Stimulated activated CD8-positive, alpha-beta memory T cell treated with anti-CD3 and anti-CD28 coated beads, Interleukin-12 subunit alpha, Interleukin-12 subunit beta, amount 100 ng/mL, for 4 hours (primary cell): ENCODE results near the gene GLDC.

Experiments
- DNase-seq: peaks from one replicate; pipeline ENCODE4 v3.0.0-alpha.2; 2020; ENCODE audit warnings: low read depth

GLDC gene

GRCh38 chr9:6620353-6620752 lies 25.2 kb downstream of the GLDC start:
- no peak for DNase-seq

- no peak for DNase-seq
Measured at GRCh38 chr9:6619909-6620308, 25.6 kb downstream of the GLDC start.

- no peak for DNase-seq
Measured at GRCh38 chr9:6616951-6617602, 28.5 kb downstream of the GLDC start.

- DNase-seq: no peak
Measured at GRCh38 chr9:6614489-6614888, 31.0 kb downstream of the GLDC start.

GRCh38 chr9:6611865-6612264 lies 33.7 kb downstream of the GLDC start:
- no peak for DNase-seq

- DNase-seq: no peak
Measured at GRCh38 chr9:6610073-6610472, 35.5 kb downstream of the GLDC start.

GRCh38 chr9:6609497-6610016 lies 36.0 kb downstream of the GLDC start:
- no peak for DNase-seq

GRCh38 chr9:6605202-6605601 lies 40.3 kb downstream of the GLDC start:
- no peak for DNase-seq

GRCh38 chr9:6600426-6600825 lies 45.1 kb downstream of the GLDC start:
- DNase-seq: no peak

GRCh38 chr9:6600006-6600405 lies 45.5 kb downstream of the GLDC start:
- DNase-seq: no peak

GRCh38 chr9:6598249-6598725 lies 47.2 kb downstream of the GLDC start:
- DNase-seq: no peak

GRCh38 chr9:6592791-6593190 lies 52.7 kb downstream of the GLDC start:
- no peak for DNase-seq

- DNase-seq: no peak
Measured at GRCh38 chr9:6592231-6592630, 53.3 kb downstream of the GLDC start.

- DNase-seq: no peak
Measured at GRCh38 chr9:6590772-6591384, 54.7 kb downstream of the GLDC start.

GRCh38 chr9:6590334-6590733 lies 55.2 kb downstream of the GLDC start:
- DNase-seq: no peak

GRCh38 chr9:6584881-6585597 lies 60.5 kb downstream of the GLDC start:
- no peak for DNase-seq

- no peak for DNase-seq
Measured at GRCh38 chr9:6581253-6581652, 64.3 kb downstream of the GLDC start.

- DNase-seq: no peak
Measured at GRCh38 chr9:6579613-6580012, 65.9 kb downstream of the GLDC start.

GRCh38 chr9:6576987-6577386 lies 68.5 kb downstream of the GLDC start:
- no peak for DNase-seq

- DNase-seq: no peak
Measured at GRCh38 chr9:6575324-6576034, 70.0 kb downstream of the GLDC start.

GRCh38 chr9:6567140-6567591 lies 78.4 kb downstream of the GLDC start:
- no peak for DNase-seq

- no peak for DNase-seq
Measured at GRCh38 chr9:6566409-6567139, 79.0 kb downstream of the GLDC start.
